ENCODE results near the gene ZNF579. TPM values are rescaled to one million over a fixed set of nuclear protein-coding genes. Genes with fewer than 3 reads are reported as not detected.
"Not testable (repeated sequence)": the region's sequence is repeated elsewhere in the genome, so short reads cannot be mapped to it uniquely, and the experiment has no call there.

ZNF579 gene
- total and polyA plus RNA-seq, 10 of the 15 experiments (the other 5 are each of a cell fraction or from before 2014, with no cell fraction given): 0.11 to 11.7 (median 1.5) TPM

GRCh38 chr19:55584871-55585270, 4.2 kb upstream of the ZNF579 start:
- Histone ChIP-seq H3K4me1 (ENCODE audit: control insufficient read depth, insufficient read depth, low read length) (peaks cover 7% of the 10 kb centered on the region), H3K79me2 (ENCODE audit: control insufficient read depth, insufficient read depth, low read length) (peaks cover 8% of the 10 kb centered on the region), H3K9ac (ENCODE audit: control insufficient read depth, insufficient read depth, low read length) (no peak overlapping the region), H3K36me3 (ENCODE audit: control insufficient read depth in 2 of 2, insufficient read depth in 2 of 2, low read length in 1 of 2) (no peaks in the 10 kb centered on the region), H2AFZ (ENCODE audit: control insufficient read depth, low read depth, low read length) (no peak overlapping the region), H3K4me2 (ENCODE audit: control insufficient read depth, insufficient read depth) (no peak overlapping the region), H3K27ac (ENCODE audit: control insufficient read depth, insufficient read depth) (no peak overlapping the region), H3K4me3 (no peak overlapping the region), H3K9me3 (replicated peaks; ENCODE audit: control insufficient read depth, insufficient read depth, low read length) (no peaks in the 10 kb centered on the region), H4K20me1 (ENCODE audit: control insufficient read depth, insufficient read depth) (no peaks in the 10 kb centered on the region), H3K27me3 (replicated peaks in 1 of 2; ENCODE audit: control insufficient read depth in 2 of 2, insufficient read depth in 2 of 2, low read length in 1 of 2) (no peaks in the 10 kb centered on the region)
- TF ChIP-seq HDGF (IDR thresholded peaks at IDR 0.05) (no peak), HSF1 (IDR thresholded peaks at IDR 0.05; ENCODE audit: low read depth, low read length) (no peak), TBL1XR1 (IDR thresholded peaks at IDR 0.05; ENCODE audit: low read depth, low read length) (no peak), ZNF622 (IDR thresholded peaks at IDR 0.05) (no peak), FOXM1 (IDR thresholded peaks at IDR 0.05; ENCODE audit: low read depth, low read length) (no peak), MEF2A (IDR thresholded peaks at IDR 0.05; ENCODE audit: insufficient read depth, low read depth, low read length) (no peak), MYB (IDR thresholded peaks at IDR 0.05; ENCODE audit: borderline replicate concordance, low read depth, low read length) (no peak)
- ChIA-PET POLR2A (interaction anchor here (0.7 kb wide), 1 partner anchor 246 kb away, joined by 4 read pairs; no protein-coding TSS in a partner anchor), RAD21 (ENCODE audit: unreplicated experiment) (no interaction called here), SMC1A (ENCODE audit: uncharacterized antibody, unreplicated experiment) (interaction anchor here (1.4 kb wide), 1 partner anchor 48 kb away, joined by 3 read pairs; no protein-coding TSS in a partner anchor), CTCF (no interaction called here)
- ATAC-seq (no peak), FAIRE-seq (no peak), DNase-seq (ENCODE audit: low read depth, low spot score) (no peak)
- WGBS (ENCODE audit: insufficient coverage, insufficient replicate concordance, low lambda C conversion rate, missing lambda C conversion rate): 73% methylated on average over 11 of the region's 11 CpGs
- in situ Hi-C loops (cut with MboI): no loop called here
- no TSS peak for BruUV-seq (replicated peaks)
- intact Hi-C loops (cut with micrococcal nuclease; ENCODE audit: unreplicated experiment): no loop called here

- in situ Hi-C loops (cut with MboI): not testable (repeated sequence)
- SMC1A ChIA-PET (ENCODE audit: uncharacterized antibody, unreplicated experiment): interaction anchor here (1.1 to 1.4 kb wide), 2 partner anchors 49 to 54 kb away, joined by 3 to 5 read pairs; no protein-coding TSS in a partner anchor
Observed at GRCh38 chr19:55583897-55584296, 3.2 kb upstream of the ZNF579 start.

GRCh38 chr19:55582284-55582683, 1.6 kb upstream of the ZNF579 start:
- intact Hi-C loops (cut with micrococcal nuclease; ENCODE audit: unreplicated experiment); ATAC-seq: not testable (repeated sequence)
- CTCF ChIA-PET: interaction anchor here (1.9 kb wide), 1 partner anchor 49 kb away, joined by 5 read pairs; no protein-coding TSS in a partner anchor

More at GRCh38 chr19:55583897-55584296, 3.2 kb upstream of the ZNF579 start:
- ChIA-PET POLR2A (interaction anchor here (0.7 kb wide), 1 partner anchor 245 kb away, joined by 4 read pairs; no protein-coding TSS in a partner anchor), CTCF (interaction anchor here (0.6 to 1.1 kb wide), 3 partner anchors 48 to 431 kb away, joined by 3 read pairs; no protein-coding TSS in a partner anchor)
- RAD21 ChIA-PET (ENCODE audit: unreplicated experiment); FAIRE-seq; H3K36me3 ChIP-seq (ENCODE audit: control insufficient read depth in 2 of 2, insufficient read depth in 2 of 2, low read length in 1 of 2); BruUV-seq (replicated peaks); H3K4me1 ChIP-seq (ENCODE audit: control insufficient read depth, insufficient read depth, low read length); H3K27ac ChIP-seq (ENCODE audit: control insufficient read depth, insufficient read depth); H3K9me3 ChIP-seq (replicated peaks; ENCODE audit: control insufficient read depth, insufficient read depth, low read length); H4K20me1 ChIP-seq (ENCODE audit: control insufficient read depth, insufficient read depth); intact Hi-C loops (cut with micrococcal nuclease; ENCODE audit: unreplicated experiment); H3K9ac ChIP-seq (ENCODE audit: control insufficient read depth, insufficient read depth, low read length); DNase-seq (ENCODE audit: low read depth, low spot score); ATAC-seq; H3K4me3 ChIP-seq; H3K4me2 ChIP-seq (ENCODE audit: control insufficient read depth, insufficient read depth); H2AFZ ChIP-seq (ENCODE audit: control insufficient read depth, low read depth, low read length); H3K27me3 ChIP-seq (replicated peaks in 1 of 2; ENCODE audit: control insufficient read depth in 2 of 2, insufficient read depth in 2 of 2, low read length in 1 of 2): not testable (repeated sequence)
- H3K79me2 ChIP-seq (ENCODE audit: control insufficient read depth, insufficient read depth, low read length): peaks cover 11% of the 10 kb centered on the region
- WGBS (ENCODE audit: insufficient coverage, insufficient replicate concordance, low lambda C conversion rate, missing lambda C conversion rate): 75% methylated on average over 6 of the region's 8 CpGs

More at GRCh38 chr19:55582284-55582683, 1.6 kb upstream of the ZNF579 start:
- H3K4me1 ChIP-seq (ENCODE audit: control insufficient read depth, insufficient read depth, low read length); DNase-seq (ENCODE audit: low read depth, low spot score); H3K9ac ChIP-seq (ENCODE audit: control insufficient read depth, insufficient read depth, low read length); RAD21 ChIA-PET (ENCODE audit: unreplicated experiment); H2AFZ ChIP-seq (ENCODE audit: control insufficient read depth, low read depth, low read length); H3K27me3 ChIP-seq (replicated peaks in 1 of 2; ENCODE audit: control insufficient read depth in 2 of 2, insufficient read depth in 2 of 2, low read length in 1 of 2); POLR2A ChIA-PET; H3K4me2 ChIP-seq (ENCODE audit: control insufficient read depth, insufficient read depth); FAIRE-seq; in situ Hi-C loops (cut with MboI); BruUV-seq (replicated peaks); H3K9me3 ChIP-seq (replicated peaks; ENCODE audit: control insufficient read depth, insufficient read depth, low read length); H3K36me3 ChIP-seq (ENCODE audit: control insufficient read depth in 2 of 2, insufficient read depth in 2 of 2, low read length in 1 of 2); H3K27ac ChIP-seq (ENCODE audit: control insufficient read depth, insufficient read depth); SMC1A ChIA-PET (ENCODE audit: uncharacterized antibody, unreplicated experiment); H3K4me3 ChIP-seq; H4K20me1 ChIP-seq (ENCODE audit: control insufficient read depth, insufficient read depth): not testable (repeated sequence)
- WGBS (ENCODE audit: insufficient coverage, insufficient replicate concordance, low lambda C conversion rate, missing lambda C conversion rate): 47% methylated on average over 4 of the region's 4 CpGs
- H3K79me2 ChIP-seq (ENCODE audit: control insufficient read depth, insufficient read depth, low read length): peaks cover 11% of the 10 kb centered on the region
